ENCODE measurements around the gene NF2. TPM values are rescaled to one million over a fixed set of nuclear protein-coding genes. Genes with fewer than 3 reads are reported as not detected.

NF2 gene
- total and polyA plus RNA-seq, 10 of the 15 experiments (the other 5 are each of a cell fraction or from before 2014, with no cell fraction given) = 2.2 to 49.8 (median 22.5) TPM

GRCh38 chr22:29604076-29604360 is 585 bp downstream of the NF2 start (continued):
- TF ChIP-seq NFYB (IDR thresholded peaks at IDR 0.05; ENCODE audit: insufficient read depth, low read depth, low read length) = no peak
- TF ChIP-seq YBX1 (IDR thresholded peaks at IDR 0.05) = no peak
- no peak for TF ChIP-seq CUX1 (IDR thresholded peaks at IDR 0.05; ENCODE audit: insufficient replicate concordance, low read depth, low read length)
- TF ChIP-seq MXI1 (IDR thresholded peaks at IDR 0.05; ENCODE audit: low read depth, low read length) = peak; percentile 41
- TF ChIP-seq, protein P1, sequence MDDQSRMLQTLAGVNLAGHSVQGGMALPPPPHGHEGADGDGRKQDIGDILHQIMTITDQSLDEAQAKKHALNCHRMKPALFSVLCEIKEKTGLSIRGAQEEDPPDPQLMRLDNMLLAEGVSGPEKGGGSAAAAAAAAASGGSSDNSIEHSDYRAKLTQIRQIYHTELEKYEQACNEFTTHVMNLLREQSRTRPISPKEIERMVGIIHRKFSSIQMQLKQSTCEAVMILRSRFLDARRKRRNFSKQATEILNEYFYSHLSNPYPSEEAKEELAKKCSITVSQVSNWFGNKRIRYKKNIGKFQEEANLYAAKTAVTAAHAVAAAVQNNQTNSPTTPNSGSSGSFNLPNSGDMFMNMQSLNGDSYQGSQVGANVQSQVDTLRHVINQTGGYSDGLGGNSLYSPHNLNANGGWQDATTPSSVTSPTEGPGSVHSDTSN (IDR thresholded peaks at IDR 0.05; ENCODE audit: insufficient replicate concordance, low read depth, low read length) = no peak
- 0 out of 2 replicates have a peak, but pooled peaks have one; percentile 2 for TF ChIP-seq ZNF217 (IDR thresholded peaks at IDR 0.05)
- no peak for TF ChIP-seq ZBTB4 (CRISPR knock-in tag; IDR thresholded peaks at IDR 0.05)
- TF ChIP-seq CHD2 (IDR thresholded peaks at IDR 0.05; ENCODE audit: borderline replicate concordance, low read depth, low read length) = no peak

All from GM12878 (cell line).